H9 (cell line): ENCODE measurements around the gene LRP5. TPM values are rescaled to one million over a fixed set of nuclear protein-coding genes. Genes with fewer than 3 reads are reported as not detected.

ENCODE experiments used
- DNase-seq: peaks from one replicate; pipeline ENCODE4 v3.0.0-alpha.2; 2017
- H2AFZ ChIP-seq: one replicate; pipeline ENCODE4 v1.6.1; 2013; ENCODE audit warnings: mild to moderate bottlenecking, low read length, control low read depth, moderate library complexity
- H2AK5ac ChIP-seq: 2 replicates; pipeline ENCODE4 v1.6.1; 2013; ENCODE audit warnings: low read length, control low read depth, mixed read lengths; ENCODE audit not compliant: insufficient read length
- H2BK120ac ChIP-seq: one replicate; pipeline ENCODE4 v1.6.1; 2013; ENCODE audit warnings: low read depth, mild to moderate bottlenecking, low read length, control low read depth, inconsistent platforms; ENCODE audit not compliant: poor library complexity, severe bottlenecking
- H2BK12ac ChIP-seq: 2 replicates; pipeline ENCODE4 v1.6.1; 2013; ENCODE audit warnings: low read length, control low read depth, mixed read lengths, low read depth; ENCODE audit not compliant: insufficient read length
- H2BK15ac ChIP-seq: 2 replicates; pipeline ENCODE4 v1.6.1; 2013; ENCODE audit warnings: low read depth, low read length, control low read depth
- H2BK20ac ChIP-seq: one replicate; pipeline ENCODE4 v1.6.1; 2013; ENCODE audit warnings: low read depth, mild to moderate bottlenecking, low read length, control low read depth, inconsistent platforms; ENCODE audit not compliant: poor library complexity, severe bottlenecking
- H2BK5ac ChIP-seq: 2 replicates; pipeline ENCODE4 v1.6.1; 2013; ENCODE audit warnings: low read length, control low read depth, mixed read lengths; ENCODE audit not compliant: insufficient read length
- H3K14ac ChIP-seq: 2 replicates; pipeline ENCODE4 v1.6.1; 2013; ENCODE audit warnings: low read length, control low read depth; ENCODE audit not compliant: insufficient read depth
- H3K18ac ChIP-seq: 2 replicates; pipeline ENCODE4 v1.6.1; 2013; ENCODE audit warnings: low read depth, mild to moderate bottlenecking, mixed read lengths, low read length, control low read depth; ENCODE audit not compliant: insufficient read length
- H3K23ac ChIP-seq: 2 replicates; pipeline ENCODE4 v1.6.1; 2013; ENCODE audit warnings: low read length, control low read depth, mixed read lengths, low read depth; ENCODE audit not compliant: insufficient read length
- H3K23me2 ChIP-seq: 2 replicates; pipeline ENCODE4 v1.6.1; 2013; ENCODE audit warnings: low read depth, mild to moderate bottlenecking, mixed read lengths, low read length, control low read depth; ENCODE audit not compliant: insufficient read length, poor library complexity, severe bottlenecking
- H3K27ac ChIP-seq: 2 replicates; pipeline ENCODE4 v1.5.1; 2013; ENCODE audit warnings: low read length, control low read depth, mixed read lengths, low read depth; ENCODE audit not compliant: insufficient read length
- H3K27me3 ChIP-seq: 2 replicates; pipeline ENCODE4 v1.6.1; 2013; ENCODE audit warnings: low read length, control low read depth, inconsistent platforms; ENCODE audit not compliant: insufficient read depth
- H3K4ac ChIP-seq: 2 replicates; pipeline ENCODE4 v1.6.1; 2013; ENCODE audit warnings: low read depth, mild to moderate bottlenecking, control low read depth, inconsistent platforms, low read length, moderate library complexity
- H3K4me1 ChIP-seq: 2 replicates; pipeline ENCODE4 v1.6.1; 2013; ENCODE audit warnings: low read length, control low read depth, inconsistent platforms; ENCODE audit not compliant: insufficient read depth
- H3K4me2 ChIP-seq: 2 replicates; pipeline ENCODE4 v1.6.1; 2013; ENCODE audit warnings: low read length, control low read depth, mixed read lengths; ENCODE audit not compliant: insufficient read length, insufficient read depth
- H3K56ac ChIP-seq: 2 replicates; pipeline ENCODE4 v1.6.1; 2013; ENCODE audit warnings: low read depth, mild to moderate bottlenecking, mixed read lengths, low read length, control low read depth; ENCODE audit not compliant: insufficient read length
- H3K79me1 ChIP-seq: 2 replicates; pipeline ENCODE4 v1.6.1; 2013; ENCODE audit warnings: low read depth, mild to moderate bottlenecking, moderate library complexity, low read length, control low read depth, inconsistent platforms; ENCODE audit not compliant: insufficient read depth, poor library complexity, severe bottlenecking
- H3K79me2 ChIP-seq: 2 replicates; pipeline ENCODE4 v1.6.1; 2013; ENCODE audit warnings: low read length, control low read depth, inconsistent platforms; ENCODE audit not compliant: insufficient read depth
- H3K9ac ChIP-seq: 2 replicates; pipeline ENCODE4 v1.6.1; 2013; ENCODE audit warnings: low read length, control low read depth, mixed read lengths; ENCODE audit not compliant: insufficient read length; ENCODE audit errors: extremely low read depth
- H3K9me3 ChIP-seq: one replicate; pipeline ENCODE4 v1.6.1; 2013; ENCODE audit warnings: low read depth, low read length, inconsistent platforms; ENCODE audit not compliant: control insufficient read depth
- H3T11ph ChIP-seq: one replicate; pipeline ENCODE4 v1.6.1; 2013; ENCODE audit warnings: mild to moderate bottlenecking, low read length, control low read depth, inconsistent platforms
- H4K20me1 ChIP-seq: one replicate; pipeline ENCODE4 v1.6.1; 2013; ENCODE audit not compliant: control insufficient read depth, insufficient read length, insufficient read depth
- H4K5ac ChIP-seq: 2 replicates; pipeline ENCODE4 v1.6.1; 2013; ENCODE audit warnings: low read depth, mild to moderate bottlenecking, mixed read lengths, low read length, control low read depth; ENCODE audit not compliant: insufficient read length
- H4K8ac ChIP-seq: replicated peaks from 2 replicates; pipeline ENCODE4 v1.6.1; 2013; ENCODE audit warnings: low read length, control low read depth, mixed read lengths, low read depth; ENCODE audit not compliant: insufficient read length
- H4K91ac ChIP-seq: 2 replicates; pipeline ENCODE4 v1.6.1; 2013; ENCODE audit warnings: low read depth, mild to moderate bottlenecking, moderate library complexity, mixed read lengths, low read length, control low read depth; ENCODE audit not compliant: insufficient read length
- H3K27ac Mint-ChIP-seq, 3 experiments: 2 replicates in 2 of 3; 3 replicates in 1 of 3; pipeline ENCODE4 v1.8.0; 2020 to 2021; ENCODE audit warnings: mixed read lengths in 3 of 3, mild to moderate bottlenecking in 1 of 3, moderate library complexity in 1 of 3
- H3K27me3 Mint-ChIP-seq: 2 replicates; pipeline ENCODE4 v1.8.0; 2021; ENCODE audit warnings: low read depth, mild to moderate bottlenecking, moderate library complexity, mixed read lengths
- H3K36me3 Mint-ChIP-seq, 3 experiments: 2 replicates in 2 of 3; 3 replicates in 1 of 3; pipeline ENCODE4 v1.8.0; 2020 to 2021; ENCODE audit warnings: low read depth in 3 of 3, mixed read lengths in 3 of 3; ENCODE audit not compliant: insufficient read depth in 1 of 3
- H3K4me1 Mint-ChIP-seq, 2 experiments: 2 replicates each; pipeline ENCODE4 v1.8.0; 2020; ENCODE audit warnings: mixed read lengths in 2 of 2
- H3K4me3 Mint-ChIP-seq, 2 experiments: 2 replicates in 1 of 2; 3 replicates in 1 of 2; pipeline ENCODE4 v1.8.0; 2020 to 2021; ENCODE audit warnings: mild to moderate bottlenecking in 2 of 2, mixed read lengths in 2 of 2, moderate library complexity in 1 of 2
- H3K9me3 Mint-ChIP-seq, 2 experiments: 2 replicates in 1 of 2; 3 replicates in 1 of 2; pipeline ENCODE4 v1.8.0; 2020; ENCODE audit warnings: mild to moderate bottlenecking in 2 of 2, mixed read lengths in 2 of 2, moderate library complexity in 1 of 2
- whole genome bisulfite sequencing: extraction: QIAGEN DNeasy Blood & Tissue Kit; methylation state at CpG from one replicate; pipeline ENCODE4 v1.1.7; 2013; ENCODE audit warnings: missing lambda C conversion rate, low lambda C conversion rate, mixed read lengths; ENCODE audit not compliant: insufficient read length; ENCODE audit errors: extremely low coverage; 5-methylcytosine and 5-hydroxymethylcytosine counted together
- total RNA-seq: library from RNA; stranded (reverse); gene quantifications from 2 replicates; pipeline ENCODE4 v1.2.1, GENCODE V29; 2021
- TF ChIP-seq, protein P1 (sequence below): fragments of 200-600 bp; sonication (generic); conservative IDR thresholded peaks from 3 replicates; pipeline ENCODE4 v1.8.0; 2021; ENCODE audit warnings: antibody characterized with exemption, mild to moderate bottlenecking

Gene LRP5
- total RNA-seq, 1 experiment from 2014 or later, result 38.4 TPM

DNA sequence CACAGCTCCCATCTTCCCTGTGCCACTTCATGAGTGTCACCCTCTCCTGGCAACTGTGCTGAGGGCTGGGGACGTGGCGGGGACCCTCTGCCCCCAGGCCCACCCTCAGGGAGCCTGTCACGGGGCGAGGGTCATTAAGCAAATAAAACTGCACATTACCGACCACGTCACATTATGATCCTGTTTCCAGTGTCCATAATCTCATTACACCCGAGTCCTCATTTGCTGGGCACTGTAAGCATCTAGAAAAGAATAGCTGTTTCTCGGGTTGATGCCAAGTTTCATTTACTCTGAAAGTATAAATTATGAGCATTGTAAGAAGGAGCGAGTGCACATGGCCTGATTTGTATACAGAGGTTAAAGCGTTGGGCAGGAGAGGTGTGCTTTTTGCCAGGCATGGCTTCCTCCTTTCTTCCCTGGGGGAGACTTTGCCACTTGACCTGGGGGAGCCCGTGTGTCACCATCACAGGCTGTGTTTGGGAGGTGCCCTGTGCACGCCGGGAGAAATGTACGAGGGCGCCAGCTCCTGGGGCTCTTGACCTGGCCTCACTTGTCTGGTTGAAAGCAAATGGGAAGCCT lies 50.5 kb downstream of the LRP5 start:
- Histone ChIP-seq H3K56ac (no peak overlapping the region), H2BK120ac (no peak overlapping the region), H4K5ac (no peak overlapping the region), H4K20me1 (peaks cover 4% of the 10 kb centered on the region), H3K23me2 (no peaks in the 10 kb centered on the region), H2BK5ac (no peak overlapping the region), H3K9ac (no peak overlapping the region), H2BK15ac (no peak overlapping the region), H3K79me2 (no peaks in the 10 kb centered on the region), H3K9me3 (no peaks in the 10 kb centered on the region), H3K23ac (no peak overlapping the region), H3K4me1 (no peaks in the 10 kb centered on the region), H3K27me3 (no peaks in the 10 kb centered on the region), H3K4me2 (no peak overlapping the region), H2AFZ (no peak overlapping the region), H4K8ac (no peak overlapping the region), H3K18ac (no peak overlapping the region), H3K14ac (no peak overlapping the region), H2AK5ac (no peak overlapping the region), H3T11ph (no peak overlapping the region), H4K91ac (no peak overlapping the region), H2BK20ac (no peak overlapping the region), H3K79me1 (no peaks in the 10 kb centered on the region), H2BK12ac (no peak overlapping the region), H3K4ac (no peak overlapping the region), H3K27ac (no peak overlapping the region)
- Mint-ChIP-seq H3K4me3 (no peak overlapping the region), H3K36me3 (peaks cover 32 to 60% (median 49%) of the 10 kb centered on the region in 3 experiments), H3K27me3 (no peaks in the 10 kb centered on the region; the same call in 1 of the 2 replicates), H3K9me3 (peaks cover 0 to 3% of the 10 kb centered on the region in 2 experiments; a peak in 1 of 5 replicates), H3K27ac (peak overlapping the region in 1 of 3 experiments; percentile 27; a peak in 1 of 7 replicates), H3K4me1 (no peaks in the 10 kb centered on the region)
- no CpG with 5 or more reads among the region's 15 CpGs for WGBS
- TF ChIP-seq, protein P1, sequence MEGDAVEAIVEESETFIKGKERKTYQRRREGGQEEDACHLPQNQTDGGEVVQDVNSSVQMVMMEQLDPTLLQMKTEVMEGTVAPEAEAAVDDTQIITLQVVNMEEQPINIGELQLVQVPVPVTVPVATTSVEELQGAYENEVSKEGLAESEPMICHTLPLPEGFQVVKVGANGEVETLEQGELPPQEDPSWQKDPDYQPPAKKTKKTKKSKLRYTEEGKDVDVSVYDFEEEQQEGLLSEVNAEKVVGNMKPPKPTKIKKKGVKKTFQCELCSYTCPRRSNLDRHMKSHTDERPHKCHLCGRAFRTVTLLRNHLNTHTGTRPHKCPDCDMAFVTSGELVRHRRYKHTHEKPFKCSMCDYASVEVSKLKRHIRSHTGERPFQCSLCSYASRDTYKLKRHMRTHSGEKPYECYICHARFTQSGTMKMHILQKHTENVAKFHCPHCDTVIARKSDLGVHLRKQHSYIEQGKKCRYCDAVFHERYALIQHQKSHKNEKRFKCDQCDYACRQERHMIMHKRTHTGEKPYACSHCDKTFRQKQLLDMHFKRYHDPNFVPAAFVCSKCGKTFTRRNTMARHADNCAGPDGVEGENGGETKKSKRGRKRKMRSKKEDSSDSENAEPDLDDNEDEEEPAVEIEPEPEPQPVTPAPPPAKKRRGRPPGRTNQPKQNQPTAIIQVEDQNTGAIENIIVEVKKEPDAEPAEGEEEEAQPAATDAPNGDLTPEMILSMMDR, result no peak
- DNase-seq, result no peak
